A673 (cell line): ENCODE results near the gene ANKUB1. TPM values are rescaled to one million over a fixed set of nuclear protein-coding genes. Genes with fewer than 3 reads are reported as not detected.

ENCODE experiments used
- BruUV-seq: library from RNA; stranded (reverse); fragments of 400-500 nt; replicated peaks from 2 replicates; lab custom pipeline; 2021; lab: Mats Ljungman, UMichigan
- CTCF ChIA-PET: fragments of 300-600 bp; sonication (Branson Sonifier 250); formaldehyde crosslinking; loops from one replicate; lab custom pipeline; 2022; ENCODE audit warnings: antibody characterized with exemption; lab: Charles Lee
- POLR2A ChIA-PET: fragments of 300-600 bp; sonication (Branson Sonifier 250); formaldehyde crosslinking; loops from one replicate; lab custom pipeline; 2022; ENCODE audit warnings: antibody characterized with exemption; ENCODE audit not compliant: low non-redundant PET; lab: Charles Lee
- DNase-seq: peaks from one replicate; pipeline ENCODE4 v3.0.0-alpha.2; 2015; ENCODE audit warnings: low spot score
- H3K27ac ChIP-seq: fragments of 200-600 bp; sonication (generic); 2 replicates; pipeline ENCODE4 v1.5.1; 2016; ENCODE audit warnings: mixed run types, low read depth, mild to moderate bottlenecking, mixed read lengths, antibody characterized with exemption, low read length; ENCODE audit not compliant: poor library complexity, severe bottlenecking
- H3K27me3 ChIP-seq: fragments of 200-600 bp; sonication (generic); replicated peaks from 2 replicates; pipeline ENCODE4 v1.6.1; 2017; ENCODE audit warnings: mixed run types, low read depth, mild to moderate bottlenecking, mixed read lengths, antibody characterized with exemption, low read length; ENCODE audit not compliant: insufficient read depth, poor library complexity
- H3K36me3 ChIP-seq: fragments of 200-600 bp; sonication (generic); 2 replicates; pipeline ENCODE4 v1.6.1; 2016; ENCODE audit warnings: mixed run types, mild to moderate bottlenecking, mixed read lengths, antibody characterized with exemption, low read length; ENCODE audit not compliant: insufficient read depth, poor library complexity, severe bottlenecking
- H3K4me1 ChIP-seq: fragments of 200-600 bp; sonication (generic); 2 replicates; pipeline ENCODE4 v1.6.1; 2017; ENCODE audit warnings: mixed run types, mild to moderate bottlenecking, mixed read lengths, antibody characterized with exemption, low read length; ENCODE audit not compliant: insufficient read depth, poor library complexity, severe bottlenecking
- H3K4me3 ChIP-seq: fragments of 200-600 bp; sonication (generic); 2 replicates; pipeline ENCODE4 v1.5.1; 2016; ENCODE audit warnings: low read depth, mixed run types, mild to moderate bottlenecking, mixed read lengths, low read length; ENCODE audit not compliant: poor library complexity, severe bottlenecking
- H3K9me3 ChIP-seq: fragments of 200-600 bp; sonication (generic); 2 replicates; pipeline ENCODE4 v1.6.1; 2016; ENCODE audit warnings: mixed run types, low read depth, mild to moderate bottlenecking, mixed read lengths, antibody characterized with exemption, low read length; ENCODE audit not compliant: poor library complexity, severe bottlenecking
- EZH2 ChIP-seq: fragments of 200-600 bp; sonication (generic); IDR thresholded peaks from 2 replicates; pipeline ENCODE4 v1.6.1; 2017; ENCODE audit warnings: borderline replicate concordance, low read depth, mild to moderate bottlenecking, mixed read lengths, antibody characterized with exemption, low read length; ENCODE audit not compliant: poor library complexity, severe bottlenecking
- intact Hi-C: fragments of 100-400 bp; cut with micrococcal nuclease; formaldehyde crosslinking; loops from one replicate; pipeline ENCODE4 v1.10.0; 2022; ENCODE audit not compliant: unreplicated experiment
- total RNA-seq: library from RNA; stranded (reverse); gene quantifications from 2 replicates; pipeline ENCODE4 v1.2.3, GENCODE V29; 2021
- TF ChIP-seq, protein P1 (sequence below): fragments of 300-800, 200-600 bp; sonication (generic); conservative IDR thresholded peaks from 2 replicates; pipeline ENCODE4 v1.5.1; 2017; ENCODE audit warnings: low read depth, mild to moderate bottlenecking, antibody characterized with exemption, low read length, moderate library complexity, mixed read lengths

The ANKUB1 gene
- total RNA-seq, 1 experiment from 2014 or later, result not detected

DNA sequence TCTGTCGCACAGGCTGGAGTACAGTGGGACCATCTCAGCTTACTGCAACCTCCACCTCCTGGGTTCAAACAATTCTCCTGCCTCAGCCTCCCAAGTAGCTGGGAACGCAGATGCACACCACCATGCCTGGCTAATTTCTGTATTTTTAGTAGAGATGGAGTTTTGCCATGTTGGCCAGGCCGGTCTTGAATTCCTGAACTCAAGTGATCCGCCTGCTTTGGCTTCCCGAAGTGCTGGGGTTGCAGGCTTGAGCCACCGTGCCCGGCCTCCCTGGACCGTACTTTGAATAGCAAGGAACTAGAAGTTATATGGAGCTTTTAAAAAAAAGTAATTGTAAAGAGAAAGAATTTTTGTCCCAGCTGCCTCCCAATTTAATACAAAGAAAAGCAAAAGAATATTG lies 8.3 kb upstream of the ANKUB1 start:
- ChIA-PET CTCF (no interaction called here), POLR2A (no interaction called here)
- no peaks in the 10 kb centered on the region for H3K9me3 ChIP-seq
- BruUV-seq, result no TSS peak
- H3K27me3 ChIP-seq, result no peaks in the 10 kb centered on the region
- no peak overlapping the region for H3K4me3 ChIP-seq
- H3K4me1 ChIP-seq, result no peaks in the 10 kb centered on the region
- TF ChIP-seq, protein P1, sequence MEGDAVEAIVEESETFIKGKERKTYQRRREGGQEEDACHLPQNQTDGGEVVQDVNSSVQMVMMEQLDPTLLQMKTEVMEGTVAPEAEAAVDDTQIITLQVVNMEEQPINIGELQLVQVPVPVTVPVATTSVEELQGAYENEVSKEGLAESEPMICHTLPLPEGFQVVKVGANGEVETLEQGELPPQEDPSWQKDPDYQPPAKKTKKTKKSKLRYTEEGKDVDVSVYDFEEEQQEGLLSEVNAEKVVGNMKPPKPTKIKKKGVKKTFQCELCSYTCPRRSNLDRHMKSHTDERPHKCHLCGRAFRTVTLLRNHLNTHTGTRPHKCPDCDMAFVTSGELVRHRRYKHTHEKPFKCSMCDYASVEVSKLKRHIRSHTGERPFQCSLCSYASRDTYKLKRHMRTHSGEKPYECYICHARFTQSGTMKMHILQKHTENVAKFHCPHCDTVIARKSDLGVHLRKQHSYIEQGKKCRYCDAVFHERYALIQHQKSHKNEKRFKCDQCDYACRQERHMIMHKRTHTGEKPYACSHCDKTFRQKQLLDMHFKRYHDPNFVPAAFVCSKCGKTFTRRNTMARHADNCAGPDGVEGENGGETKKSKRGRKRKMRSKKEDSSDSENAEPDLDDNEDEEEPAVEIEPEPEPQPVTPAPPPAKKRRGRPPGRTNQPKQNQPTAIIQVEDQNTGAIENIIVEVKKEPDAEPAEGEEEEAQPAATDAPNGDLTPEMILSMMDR, result no peak
- no peak for DNase-seq
- intact Hi-C loops, result no loop called here
- H3K27ac ChIP-seq, result no peak overlapping the region
- H3K36me3 ChIP-seq, result no peaks in the 10 kb centered on the region

DNA sequence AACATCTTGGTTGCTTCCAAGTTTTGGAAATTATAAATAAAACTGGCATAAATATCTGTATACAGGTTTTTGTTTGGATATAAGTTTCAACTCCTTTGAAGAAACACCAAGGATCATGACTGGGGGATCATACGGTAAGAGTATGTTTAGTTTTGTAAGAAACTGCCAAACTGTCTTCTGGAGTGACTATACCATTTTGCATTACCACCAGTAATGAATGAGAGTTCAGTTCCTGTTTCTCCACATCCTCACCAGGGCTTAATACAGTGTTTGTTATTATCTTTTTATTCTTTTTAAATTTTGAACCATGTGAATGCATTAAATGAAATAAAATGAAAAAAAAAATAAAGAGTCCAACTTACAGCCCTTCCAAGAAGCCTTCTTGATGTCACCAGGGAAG lies 3.7 kb upstream of the ANKUB1 start:
- no peaks in the 10 kb centered on the region for H3K9me3 ChIP-seq
- no peak overlapping the region for H3K4me3 ChIP-seq
- POLR2A ChIA-PET, result no interaction called here
- H3K27ac ChIP-seq, result no peak overlapping the region
- intact Hi-C loops, result no loop called here
- CTCF ChIA-PET, result no interaction called here
- no peak for DNase-seq
- H3K36me3 ChIP-seq, result no peaks in the 10 kb centered on the region
- no peaks in the 10 kb centered on the region for H3K4me1 ChIP-seq
- BruUV-seq, result no TSS peak
- TF ChIP-seq EZH2, result no peak
- TF ChIP-seq, protein P1, result no peak
- H3K27me3 ChIP-seq, result peaks cover 14% of the 10 kb centered on the region

DNA sequence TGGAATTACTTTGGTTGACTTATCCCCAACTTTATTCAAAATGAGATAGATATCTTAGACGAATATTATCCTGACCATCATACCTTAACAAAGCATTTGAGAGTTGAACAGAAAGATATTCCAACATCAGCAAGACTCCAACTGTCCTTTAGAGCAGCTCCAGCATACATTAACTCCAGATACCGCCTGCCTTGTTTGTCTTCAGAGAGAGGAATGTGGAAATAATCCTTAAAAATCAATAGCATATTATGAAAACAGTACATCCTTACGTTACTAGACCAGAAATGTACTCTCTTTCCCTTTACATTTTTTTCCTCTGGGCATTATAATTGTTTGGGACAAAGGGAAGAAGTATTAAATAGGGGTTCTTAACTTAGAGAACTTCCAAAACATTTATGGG lies 1.7 kb downstream of the ANKUB1 start:
- H3K9me3 ChIP-seq, result no peaks in the 10 kb centered on the region
- TF ChIP-seq, protein P1, result no peak
- TF ChIP-seq EZH2, result no peak
- no peak overlapping the region for H3K4me3 ChIP-seq
- ChIA-PET CTCF (no interaction called here), POLR2A (no interaction called here)
- H3K4me1 ChIP-seq, result no peaks in the 10 kb centered on the region
- no peak overlapping the region for H3K27ac ChIP-seq
- no peaks in the 10 kb centered on the region for H3K36me3 ChIP-seq
- intact Hi-C loops, result no loop called here
- BruUV-seq, result no TSS peak
- H3K27me3 ChIP-seq, result peaks cover 27% of the 10 kb centered on the region
- DNase-seq, result no peak
